HCT116 (cell line): Measurements from ENCODE around the gene XYLT1.

Experiments used
- CTCF ChIP-seq, 3 experiments: fragments of 200-600 bp in 1 of 3; sonication (generic) in 1 of 3; IDR thresholded peaks in 2 of 3; conservative IDR thresholded peaks in 1 of 3; 2 replicates each; pipeline ENCODE4 v1.5.1; 2012 to 2017; ENCODE audit warnings: low read depth in 2 of 3, low read length in 2 of 3, antibody characterized with exemption in 1 of 3, borderline replicate concordance in 1 of 3, control low read depth in 1 of 3, mild to moderate bottlenecking in 1 of 3, mixed read lengths in 1 of 3, mixed run types in 1 of 3, moderate library complexity in 1 of 3; ENCODE audit not compliant: insufficient read depth in 1 of 3
- EGR1 ChIP-seq: IDR thresholded peaks from 2 replicates; pipeline ENCODE4 v1.6.1; 2012; ENCODE audit warnings: low read depth
- JUND ChIP-seq: IDR thresholded peaks from 2 replicates; pipeline ENCODE4 v1.6.1; 2012
- POLR2A ChIP-seq: IDR thresholded peaks from 2 replicates; pipeline ENCODE4 v1.7.0; 2011; ENCODE audit warnings: borderline replicate concordance; ENCODE audit not compliant: insufficient read depth, insufficient read length; ENCODE audit errors: extremely low read depth
- REST ChIP-seq: IDR thresholded peaks from 2 replicates; pipeline ENCODE4 v1.6.1; 2012; ENCODE audit warnings: low read depth
- SIN3A ChIP-seq: IDR thresholded peaks from 2 replicates; pipeline ENCODE4 v1.6.1; 2012; ENCODE audit warnings: low read depth
- ZBTB33 ChIP-seq: IDR thresholded peaks from 2 replicates; pipeline ENCODE4 v1.6.1; 2011; ENCODE audit warnings: mild to moderate bottlenecking, low read length, moderate library complexity; ENCODE audit not compliant: insufficient replicate concordance; ENCODE audit errors: extremely low read depth
- ZFX ChIP-seq: fragments of 450-650 bp; IDR thresholded peaks from 2 replicates; pipeline ENCODE4 v1.6.1; 2017
- ZNF274 ChIP-seq: fragments of 200-500 bp; sonication (Bioruptor generic); IDR thresholded peaks from 2 replicates; pipeline ENCODE4 v1.6.1; 2014; ENCODE audit warnings: mild to moderate bottlenecking, low read depth, low read length, inconsistent platforms

- TF ChIP-seq ZBTB33 (no peak), REST (no peak), POLR2A (no peak), CTCF (IDR thresholded peaks at IDR 0.05 in 2 of 3, conservative IDR thresholded peaks at IDR 0.05 in 1 of 3; ENCODE audit: borderline replicate concordance in 1 of 3, insufficient read depth in 1 of 3, low read depth in 2 of 3, low read length in 2 of 3) (no peak), EGR1 (no peak), ZNF274 (no peak), SIN3A (no peak), JUND (no peak), ZFX (no peak)
These were observed 139.6 kb downstream of the XYLT1 start for GRCh38 chr16:17331071-17331607.
